Spleen (tissue), 7 donors: Measurements from ENCODE around the gene IFNL2.

Source experiments
- CTCF ChIP-seq, 11 experiments: fragments of 200-600 bp in 7 of 11; fragments of 450-650 bp in 4 of 11; sonication (generic) in 4 of 11; IDR thresholded peaks in 8 of 11; conservative IDR thresholded peaks in 3 of 11; 1 replicate in 7 of 11; 2 replicates in 4 of 11; pipeline versions ENCODE4 v1.4.0 to v1.8.0; 2016 to 2021; ENCODE audit warnings: antibody characterized with exemption in 11 of 11, inconsistent platforms in 4 of 11, mild to moderate bottlenecking in 1 of 11
- POLR2AphosphoS5 ChIP-seq, 3 donors: sonication (generic); formaldehyde crosslinking; IDR thresholded peaks; one replicate each; pipeline ENCODE4 v1.5.1; 2017; ENCODE audit warnings: antibody characterized with exemption in 3 of 3
- donor health status: DM: no; HTN: no; CAD: no; lungs with moderate emphysema.
- donor health status: DM: no; HTN: no; CAD: no.
- donor health status: DM: no; HTN: no; CAD: no.

DNA sequence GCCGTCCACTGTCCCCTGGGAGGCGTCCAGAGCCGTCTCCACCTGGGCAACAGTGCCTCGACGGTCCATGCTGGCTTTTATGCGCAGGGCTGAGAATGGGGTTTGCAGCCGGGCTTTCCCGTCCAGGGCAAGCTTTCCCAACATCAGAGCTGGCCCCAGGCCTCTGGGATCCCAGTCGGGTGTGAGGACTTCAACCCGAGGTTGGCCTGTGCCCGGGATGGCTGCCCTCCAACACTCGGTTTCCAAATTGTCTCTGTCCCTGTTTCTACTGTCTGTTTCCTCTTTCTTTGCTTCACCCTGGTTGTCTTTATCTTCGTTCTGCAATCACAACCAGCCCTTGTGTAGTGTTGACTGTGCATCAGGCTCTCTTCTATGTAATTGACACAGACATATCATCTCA lies 19.4 kb upstream of the IFNL2 start, which contains the start of gene IFNL4:
- TF ChIP-seq POLR2AphosphoS5 (IDR thresholded peaks at IDR 0.05), result no peak
- no peak for TF ChIP-seq CTCF (IDR thresholded peaks at IDR 0.05 in 8 of 11, conservative IDR thresholded peaks at IDR 0.05 in 3 of 11)
